ENCODE results near the gene DNAH8.

The DNAH8 gene

DNA sequence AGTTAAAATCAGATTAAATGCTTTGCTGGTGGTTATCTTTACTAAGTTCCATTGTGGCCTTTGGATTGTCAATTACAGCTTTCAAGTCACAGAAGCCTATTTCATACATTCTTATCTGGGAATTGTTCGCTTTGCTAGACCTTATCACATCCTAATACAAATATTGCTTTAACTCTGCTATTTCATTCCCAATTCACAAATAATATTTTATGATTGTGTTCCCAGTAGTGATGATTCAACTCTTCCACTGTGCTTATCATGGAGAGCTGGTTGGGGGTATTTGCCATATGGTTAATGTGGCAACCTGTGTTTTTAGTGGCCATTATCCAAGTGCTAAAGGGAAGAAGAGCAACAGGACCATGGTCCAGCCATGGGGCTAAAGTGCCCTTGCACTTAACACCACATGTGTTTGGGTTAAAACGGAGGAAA lies 260.5 kb downstream of the DNAH8 start:
- Histone ChIP-seq H3K9me3 (ENCODE audit: insufficient read depth, low read depth, low read length) (no peaks in the 10 kb centered on the region), H2BK12ac (ENCODE audit: low read length) (no peak overlapping the region), H3K79me1 (ENCODE audit: low read length) (no peaks in the 10 kb centered on the region), H3K4me3 (ENCODE audit: low read depth, low read length) (no peak overlapping the region), H3K14ac (ENCODE audit: low read length) (no peak overlapping the region), H3K36me3 (ENCODE audit: control insufficient read depth in 1 of 2, insufficient read depth in 2 of 2, low read length in 2 of 2) (no peaks in the 10 kb centered on the region), H4K12ac (ENCODE audit: low read depth, low read length) (no peak overlapping the region), H3K27ac (ENCODE audit: low read depth, low read length) (no peak overlapping the region), H3K18ac (ENCODE audit: low read length) (no peak overlapping the region), H3K23ac (ENCODE audit: low read length) (no peak overlapping the region), H3K9ac (ENCODE audit: low read length) (no peak overlapping the region), H2BK5ac (ENCODE audit: low read depth, low read length, poor library complexity) (no peak overlapping the region), H4K8ac (ENCODE audit: low read depth, low read length) (no peak overlapping the region), H3K79me2 (ENCODE audit: control insufficient read depth, insufficient read depth, low read length, poor library complexity) (no peaks in the 10 kb centered on the region), H2AK5ac (ENCODE audit: low read length) (no peak overlapping the region), H4K91ac (ENCODE audit: low read depth, low read length) (no peak overlapping the region), H3K4ac (ENCODE audit: low read depth, low read length) (no peak overlapping the region), H3K4me1 (ENCODE audit: control insufficient read depth in 1 of 2, insufficient read depth in 2 of 2, low read length in 2 of 2) (no peaks in the 10 kb centered on the region), H3K4me2 (ENCODE audit: low read length) (no peak overlapping the region), H3K27me3 (ENCODE audit: insufficient read depth, low read length) (no peaks in the 10 kb centered on the region), H2BK120ac (ENCODE audit: insufficient read depth, low read length, poor library complexity) (no peak overlapping the region), H2AFZ (ENCODE audit: insufficient read depth, low read length, poor library complexity) (no peak overlapping the region)
- no CpG with 5 or more reads among the region's 2 CpGs for WGBS (ENCODE audit: extremely low coverage, insufficient coverage, insufficient read length)
- no peak for DNase-seq

DNA sequence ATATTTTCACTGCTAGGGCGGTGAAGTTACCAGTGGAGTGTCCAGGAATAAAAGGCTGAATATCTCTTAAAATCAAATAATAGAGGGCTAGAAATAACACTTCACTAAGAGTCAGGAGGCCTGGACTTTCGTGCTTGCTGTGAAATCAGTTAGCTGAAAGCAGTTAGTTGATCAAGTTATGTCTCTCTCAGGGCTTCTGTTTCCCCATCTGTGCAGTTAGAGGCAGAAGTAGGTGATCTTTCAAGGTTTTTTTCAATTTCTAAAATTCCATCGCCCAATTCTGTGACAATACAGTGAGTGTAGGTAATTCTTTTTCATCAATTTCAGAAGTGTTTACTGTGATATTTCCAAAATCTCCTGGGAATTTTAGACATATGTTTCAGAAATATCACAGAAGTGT lies 260.9 kb downstream of the DNAH8 start:
- no peak overlapping the region for H2AK5ac ChIP-seq (ENCODE audit: low read length)
- no peak overlapping the region for H2BK120ac ChIP-seq (ENCODE audit: insufficient read depth, low read length, poor library complexity)
- H2BK5ac ChIP-seq (ENCODE audit: low read depth, low read length, poor library complexity), result no peak overlapping the region
- H3K79me1 ChIP-seq (ENCODE audit: low read length), result no peaks in the 10 kb centered on the region
- DNase-seq, result no peak
- H3K4ac ChIP-seq (ENCODE audit: low read depth, low read length), result no peak overlapping the region
- H3K9ac ChIP-seq (ENCODE audit: low read length), result no peak overlapping the region
- no peak overlapping the region for H2AFZ ChIP-seq (ENCODE audit: insufficient read depth, low read length, poor library complexity)
- no peaks in the 10 kb centered on the region for H3K4me1 ChIP-seq (ENCODE audit: control insufficient read depth in 1 of 2, insufficient read depth in 2 of 2, low read length in 2 of 2)
- no peaks in the 10 kb centered on the region for H3K36me3 ChIP-seq (ENCODE audit: control insufficient read depth in 1 of 2, insufficient read depth in 2 of 2, low read length in 2 of 2)
- no peaks in the 10 kb centered on the region for H3K9me3 ChIP-seq (ENCODE audit: insufficient read depth, low read depth, low read length)
- no peak overlapping the region for H3K4me2 ChIP-seq (ENCODE audit: low read length)
- WGBS (ENCODE audit: extremely low coverage, insufficient coverage, insufficient read length), result no CpG with 5 or more reads among the region's 3 CpGs
- H3K14ac ChIP-seq (ENCODE audit: low read length), result no peak overlapping the region
- H3K18ac ChIP-seq (ENCODE audit: low read length), result no peak overlapping the region
- H3K27me3 ChIP-seq (ENCODE audit: insufficient read depth, low read length), result no peaks in the 10 kb centered on the region
- no peak overlapping the region for H3K23ac ChIP-seq (ENCODE audit: low read length)
- no peak overlapping the region for H4K12ac ChIP-seq (ENCODE audit: low read depth, low read length)
- H2BK12ac ChIP-seq (ENCODE audit: low read length), result no peak overlapping the region
- no peak overlapping the region for H3K4me3 ChIP-seq (ENCODE audit: low read depth, low read length)
- no peak overlapping the region for H4K8ac ChIP-seq (ENCODE audit: low read depth, low read length)
- no peaks in the 10 kb centered on the region for H3K79me2 ChIP-seq (ENCODE audit: control insufficient read depth, insufficient read depth, low read length, poor library complexity)
- no peak overlapping the region for H4K91ac ChIP-seq (ENCODE audit: low read depth, low read length)
- no peak overlapping the region for H3K27ac ChIP-seq (ENCODE audit: low read depth, low read length)

- Histone ChIP-seq H3K9me3 (ENCODE audit: insufficient read depth, low read depth, low read length) (no peaks in the 10 kb centered on the region), H4K12ac (ENCODE audit: low read depth, low read length) (no peak overlapping the region), H3K18ac (ENCODE audit: low read length) (no peak overlapping the region), H2AK5ac (ENCODE audit: low read length) (no peak overlapping the region), H4K91ac (ENCODE audit: low read depth, low read length) (no peak overlapping the region), H3K14ac (ENCODE audit: low read length) (no peak overlapping the region), H3K4ac (ENCODE audit: low read depth, low read length) (no peak overlapping the region), H3K79me1 (ENCODE audit: low read length) (no peaks in the 10 kb centered on the region), H3K9ac (ENCODE audit: low read length) (no peak overlapping the region), H3K36me3 (ENCODE audit: control insufficient read depth in 1 of 2, insufficient read depth in 2 of 2, low read length in 2 of 2) (no peaks in the 10 kb centered on the region), H3K4me2 (ENCODE audit: low read length) (no peak overlapping the region), H2BK12ac (ENCODE audit: low read length) (no peak overlapping the region), H3K27me3 (ENCODE audit: insufficient read depth, low read length) (no peaks in the 10 kb centered on the region), H4K8ac (ENCODE audit: low read depth, low read length) (no peak overlapping the region), H3K79me2 (ENCODE audit: control insufficient read depth, insufficient read depth, low read length, poor library complexity) (no peaks in the 10 kb centered on the region), H3K23ac (ENCODE audit: low read length) (no peak overlapping the region), H2BK120ac (ENCODE audit: insufficient read depth, low read length, poor library complexity) (no peak overlapping the region), H3K4me1 (ENCODE audit: control insufficient read depth in 1 of 2, insufficient read depth in 2 of 2, low read length in 2 of 2) (no peaks in the 10 kb centered on the region), H3K4me3 (ENCODE audit: low read depth, low read length) (no peak overlapping the region), H2BK5ac (ENCODE audit: low read depth, low read length, poor library complexity) (no peak overlapping the region), H3K27ac (ENCODE audit: low read depth, low read length) (no peak overlapping the region), H2AFZ (ENCODE audit: insufficient read depth, low read length, poor library complexity) (no peak overlapping the region)
- no CpG with 5 or more reads among the region's 6 CpGs for WGBS (ENCODE audit: extremely low coverage, insufficient coverage, insufficient read length)
- DNase-seq, result no peak
Measured at GRCh38 chr6:38976801-38977500, 261.8 kb downstream of the DNAH8 start.

GRCh38 chr6:38978139-38978704 lies 263.1 kb downstream of the DNAH8 start:
- Histone ChIP-seq H3K9me3 (ENCODE audit: insufficient read depth, low read depth, low read length) (no peaks in the 10 kb centered on the region), H3K4ac (ENCODE audit: low read depth, low read length) (no peak overlapping the region), H3K79me2 (ENCODE audit: control insufficient read depth, insufficient read depth, low read length, poor library complexity) (no peaks in the 10 kb centered on the region), H4K91ac (ENCODE audit: low read depth, low read length) (no peak overlapping the region), H3K4me1 (ENCODE audit: control insufficient read depth in 1 of 2, insufficient read depth in 2 of 2, low read length in 2 of 2) (peaks cover 0 to 2% of the 10 kb centered on the region in 2 experiments), H2BK5ac (ENCODE audit: low read depth, low read length, poor library complexity) (no peak overlapping the region), H3K27ac (ENCODE audit: low read depth, low read length) (no peak overlapping the region), H3K27me3 (ENCODE audit: insufficient read depth, low read length) (no peaks in the 10 kb centered on the region), H4K8ac (ENCODE audit: low read depth, low read length) (no peak overlapping the region), H3K9ac (ENCODE audit: low read length) (no peak overlapping the region), H3K4me3 (ENCODE audit: low read depth, low read length) (no peak overlapping the region), H2AFZ (ENCODE audit: insufficient read depth, low read length, poor library complexity) (no peak overlapping the region), H3K14ac (ENCODE audit: low read length) (no peak overlapping the region), H2BK120ac (ENCODE audit: insufficient read depth, low read length, poor library complexity) (no peak overlapping the region), H3K18ac (ENCODE audit: low read length) (no peak overlapping the region), H3K79me1 (ENCODE audit: low read length) (no peaks in the 10 kb centered on the region), H4K12ac (ENCODE audit: low read depth, low read length) (no peak overlapping the region), H2AK5ac (ENCODE audit: low read length) (no peak overlapping the region), H2BK12ac (ENCODE audit: low read length) (no peak overlapping the region), H3K36me3 (ENCODE audit: control insufficient read depth in 1 of 2, insufficient read depth in 2 of 2, low read length in 2 of 2) (no peaks in the 10 kb centered on the region), H3K23ac (ENCODE audit: low read length) (no peak overlapping the region), H3K4me2 (ENCODE audit: low read length) (no peak overlapping the region)
- WGBS (ENCODE audit: extremely low coverage, insufficient coverage, insufficient read length), result no CpG with 5 or more reads among the region's 3 CpGs
- DNase-seq, result no peak

Data from trophoblast cell (in vitro differentiated cells and primary cell).